GM19467 (cell line): ENCODE results near the gene TTC23.

Experiments
- ATAC-seq: cut with Tn5 transposase; IDR thresholded peaks from one replicate; pipeline ENCODE4 v1.9.1; 2021; ENCODE audit warnings: mild to moderate bottlenecking, moderate library complexity; ENCODE audit not compliant: unreplicated experiment

TTC23 gene

GRCh38 chr15:99165956-99166689, 83.3 kb downstream of the TTC23 start:
- no peak for ATAC-seq

- ATAC-seq: no peak
Observed at GRCh38 chr15:99165020-99165790, 84.2 kb downstream of the TTC23 start.

- no peak for ATAC-seq
Observed at GRCh38 chr15:99164119-99164518, 85.3 kb downstream of the TTC23 start.

- ATAC-seq: no peak
Observed at GRCh38 chr15:99163271-99164062, 85.9 kb downstream of the TTC23 start.

- ATAC-seq: no peak
Observed at GRCh38 chr15:99158626-99159412, 90.6 kb downstream of the TTC23 start.

GRCh38 chr15:99157456-99157855, 91.9 kb downstream of the TTC23 start:
- ATAC-seq: no peak

GRCh38 chr15:99155961-99156443, 93.4 kb downstream of the TTC23 start:
- no peak for ATAC-seq

- no peak for ATAC-seq
Observed at GRCh38 chr15:99154271-99154670, 95.1 kb downstream of the TTC23 start.

- ATAC-seq: no peak
Observed at GRCh38 chr15:99153026-99153535, 96.3 kb downstream of the TTC23 start.

- ATAC-seq: no peak
Observed at GRCh38 chr15:99151156-99151555, 98.2 kb downstream of the TTC23 start.

- no peak for ATAC-seq
Observed at GRCh38 chr15:99149366-99149765, 100.0 kb downstream of the TTC23 start.

GRCh38 chr15:99148851-99149276, 100.5 kb downstream of the TTC23 start:
- ATAC-seq: no peak

GRCh38 chr15:99146661-99147060, 102.7 kb downstream of the TTC23 start:
- ATAC-seq: no peak

- ATAC-seq: no peak
Observed at GRCh38 chr15:99145778-99146177, 103.6 kb downstream of the TTC23 start.

GRCh38 chr15:99145005-99145404, 104.4 kb downstream of the TTC23 start:
- no peak for ATAC-seq

- no peak for ATAC-seq
Observed at GRCh38 chr15:99143655-99144610, 105.4 kb downstream of the TTC23 start.

- ATAC-seq: no peak
Observed at GRCh38 chr15:99143242-99143641, 106.1 kb downstream of the TTC23 start.

- no peak for ATAC-seq
Observed at GRCh38 chr15:99142562-99142961, 106.8 kb downstream of the TTC23 start.

GRCh38 chr15:99141943-99142342, 107.4 kb downstream of the TTC23 start:
- ATAC-seq: no peak
